Embryonic facial prominence (tissue), 1 donor: ENCODE data around the gene MRPS27.

ENCODE experiments used
- DNase-seq: peaks from one replicate; pipeline ENCODE4 v3.0.0-alpha.2; 2016; ENCODE audit errors: extremely low spot score

MRPS27 gene

DNA sequence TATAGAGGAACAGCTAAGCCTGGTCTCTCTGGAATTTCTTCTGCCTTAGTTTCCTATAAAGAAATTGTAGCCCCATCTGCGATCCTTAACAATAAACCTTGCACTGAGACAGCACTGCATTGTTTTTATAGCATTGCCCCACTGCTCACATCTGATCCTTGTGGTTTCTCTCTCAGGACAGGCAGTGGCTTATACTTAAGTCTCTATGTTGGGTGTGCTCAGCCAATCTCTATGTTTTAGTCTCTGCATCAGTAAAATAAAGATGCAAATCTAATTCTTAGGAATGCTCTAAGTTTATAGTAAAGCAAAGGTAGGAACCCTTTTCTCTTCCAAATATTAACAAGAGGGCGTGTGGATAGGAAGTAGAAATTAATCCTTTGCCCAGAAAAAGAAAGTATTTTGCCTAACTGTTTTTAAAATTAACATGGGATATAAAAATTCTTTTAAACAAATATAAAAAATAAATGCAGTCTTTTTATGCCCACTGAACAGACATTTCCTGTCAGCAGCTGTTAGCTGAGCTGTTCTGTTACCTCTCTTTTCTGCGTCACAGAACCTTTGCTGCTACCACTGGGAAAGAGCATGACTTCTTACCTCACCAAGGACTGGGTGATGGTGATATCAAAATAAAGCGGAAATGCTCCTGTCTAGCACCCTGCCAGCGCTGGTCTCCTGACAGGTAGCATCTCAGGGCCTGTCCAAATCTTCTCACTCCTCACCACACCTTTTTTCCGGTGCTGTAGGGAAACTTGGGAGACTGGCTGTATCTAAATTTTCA lies 29.5 kb downstream of the MRPS27 start:
- no peak for DNase-seq

- DNase-seq: no peak
Observed at GRCh38 chr5:72288924-72289323, 31.1 kb downstream of the MRPS27 start.

DNA sequence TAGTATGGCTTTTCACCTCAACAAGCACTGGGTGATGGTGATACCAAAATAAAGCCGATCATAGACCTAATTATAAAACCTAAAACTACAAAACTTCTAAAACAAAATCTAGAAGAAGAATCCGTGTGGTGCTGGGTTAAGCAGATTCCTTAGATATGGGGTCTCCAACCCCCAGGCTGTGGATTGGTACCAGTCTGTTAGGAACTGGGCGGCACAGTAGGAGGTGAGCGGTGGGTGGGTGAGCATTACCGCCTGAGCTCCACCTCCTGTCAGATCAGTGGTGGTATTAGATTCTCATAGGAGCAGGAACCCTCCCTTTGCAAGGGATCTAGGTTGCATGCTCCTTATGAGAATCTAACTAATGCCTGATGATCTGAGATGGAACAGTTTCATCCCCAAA lies 33.2 kb downstream of the MRPS27 start:
- DNase-seq: no peak

- no peak for DNase-seq
Observed at GRCh38 chr5:72285424-72285821, 34.6 kb downstream of the MRPS27 start.

GRCh38 chr5:72284559-72285423 lies 35.2 kb downstream of the MRPS27 start:
- DNase-seq: no peak

DNA sequence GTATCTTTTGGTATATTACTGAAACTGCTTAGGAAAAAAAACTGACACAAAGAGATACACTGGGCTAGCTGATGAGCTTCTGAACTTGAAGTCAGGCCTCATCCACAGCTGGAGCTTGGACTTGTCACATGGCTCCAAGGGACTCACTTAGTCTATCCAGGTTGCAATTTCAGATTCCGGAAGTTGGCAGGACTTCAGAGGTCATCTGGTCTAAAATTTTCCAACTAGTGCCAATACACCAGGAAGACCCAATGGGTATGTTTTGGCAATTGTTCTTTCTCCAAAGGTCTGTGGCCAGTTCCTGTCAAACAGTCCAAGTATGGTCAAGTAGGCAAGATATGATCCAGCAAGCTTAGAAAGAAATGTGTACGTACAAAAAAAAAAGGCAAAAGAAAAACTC lies 36.7 kb downstream of the MRPS27 start:
- DNase-seq: no peak

DNA sequence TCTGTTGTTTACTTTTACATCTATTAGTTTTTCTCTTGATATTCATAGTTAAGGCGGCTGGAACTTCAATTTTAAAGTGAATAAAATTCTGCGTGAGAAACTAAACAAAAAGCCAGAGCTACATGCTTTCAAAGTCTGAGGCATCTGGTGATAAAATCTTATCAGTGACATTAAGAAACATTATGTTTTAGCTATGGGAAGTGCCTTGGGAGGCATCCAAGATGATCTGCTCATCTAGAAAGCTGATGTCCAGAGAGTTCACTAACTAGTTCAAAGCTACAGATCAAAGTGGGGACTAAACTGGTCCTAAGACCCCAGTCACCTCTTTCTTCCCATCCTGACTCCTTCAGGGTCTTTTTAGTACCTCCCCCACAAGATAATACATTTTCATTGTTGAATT lies 37.2 kb downstream of the MRPS27 start:
- DNase-seq: no peak

- DNase-seq: no peak
Observed at GRCh38 chr5:72281764-72282499, 38.1 kb downstream of the MRPS27 start.

DNA sequence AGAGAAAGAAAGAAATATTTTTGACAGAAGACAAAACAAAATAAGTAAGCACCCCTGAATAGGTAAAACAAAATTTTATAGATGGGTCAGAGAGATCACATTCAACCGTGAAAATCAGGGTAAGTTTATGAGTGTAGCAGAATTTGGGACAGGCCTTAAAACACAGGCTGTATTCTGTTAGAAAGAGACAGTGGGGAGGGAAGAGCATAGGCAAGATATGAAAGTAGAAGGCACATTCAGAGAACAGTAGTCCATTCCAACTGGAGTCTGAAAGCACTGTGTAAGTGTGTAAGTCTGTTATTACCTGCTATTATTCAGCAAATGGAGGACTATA lies 38.6 kb downstream of the MRPS27 start:
- no peak for DNase-seq

DNA sequence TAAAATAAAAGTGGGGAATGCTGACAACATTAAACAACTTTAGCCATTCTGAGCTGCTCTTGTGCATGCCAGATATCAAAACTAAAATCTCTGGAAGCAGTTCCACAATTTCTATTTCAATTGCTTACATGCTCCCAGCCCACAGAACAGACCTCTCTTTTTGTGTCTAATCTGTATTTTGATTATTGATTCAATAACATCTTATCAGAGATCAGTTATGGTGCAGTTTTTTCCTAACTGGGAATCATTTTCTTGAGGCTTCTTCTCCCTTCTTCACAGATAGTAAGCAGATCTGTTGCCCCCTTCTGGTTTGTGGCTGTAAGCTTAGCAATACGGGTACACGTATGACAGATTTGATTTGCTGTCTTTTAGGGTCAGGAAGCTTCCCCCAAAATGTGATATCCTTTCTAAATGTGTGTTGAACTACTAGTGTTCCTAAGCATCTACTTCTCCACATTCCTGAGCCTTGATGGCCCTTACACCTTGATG lies 39.4 kb downstream of the MRPS27 start:
- DNase-seq: peak; percentile 18

GRCh38 chr5:72276219-72276752 lies 43.8 kb downstream of the MRPS27 start:
- no peak for DNase-seq

GRCh38 chr5:72273547-72273946 lies 46.5 kb downstream of the MRPS27 start:
- no peak for DNase-seq

DNA sequence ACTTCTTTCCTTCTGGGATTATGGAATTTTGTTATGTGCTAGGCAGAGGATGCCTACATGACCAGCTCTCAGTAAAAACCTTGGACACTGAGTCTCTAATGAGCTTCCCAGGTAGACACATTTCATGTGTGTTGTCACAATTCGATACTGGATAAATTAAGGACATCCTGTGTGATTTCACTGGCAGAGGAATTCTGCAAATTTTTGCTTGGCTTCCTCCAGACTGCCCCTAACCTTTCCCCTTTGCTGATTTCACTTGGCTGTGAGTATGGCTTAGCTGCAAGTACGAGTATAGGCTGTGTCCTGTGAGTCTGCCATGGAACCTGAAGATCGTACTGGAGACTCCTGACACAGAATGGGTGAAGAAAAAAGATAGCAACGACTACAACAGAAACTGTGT lies 47.6 kb downstream of the MRPS27 start:
- no peak for DNase-seq

DNA sequence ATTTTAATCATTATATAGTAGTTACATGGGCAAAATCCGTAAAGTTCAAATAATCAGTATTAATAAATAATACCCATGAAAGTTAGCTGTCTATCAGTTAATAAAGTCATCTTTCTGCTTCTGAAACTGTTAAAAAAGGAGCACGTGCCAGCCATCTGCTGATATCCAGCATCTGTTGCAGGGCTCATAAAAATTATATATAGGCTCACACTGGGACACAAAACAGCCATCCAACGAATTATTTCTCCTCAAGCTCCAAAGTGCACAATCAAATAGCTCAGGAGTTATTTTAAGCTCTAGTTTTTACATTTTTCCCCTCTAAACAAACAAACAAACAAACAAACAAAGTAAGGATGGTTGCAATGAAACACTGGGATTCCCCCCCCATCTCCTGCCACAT lies 48.3 kb downstream of the MRPS27 start:
- no peak for DNase-seq

DNA sequence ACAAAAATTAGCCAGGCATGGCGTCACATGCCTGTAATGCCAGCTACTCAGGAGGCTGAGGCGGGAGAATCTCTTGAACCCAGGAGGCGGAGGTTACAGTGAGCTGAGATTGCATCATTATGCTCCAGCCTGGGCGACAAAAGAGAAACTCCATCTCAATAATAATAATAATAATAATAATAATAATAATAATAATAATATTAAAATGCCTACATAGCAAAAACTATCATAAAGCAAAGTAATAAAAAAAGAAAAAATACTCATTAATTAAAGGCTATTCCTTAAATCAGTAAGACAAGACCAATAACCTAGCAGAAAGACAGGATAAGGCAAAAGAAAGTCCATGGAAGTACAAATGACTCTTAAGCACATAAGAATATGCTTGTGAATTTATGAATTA lies 50.0 kb downstream of the MRPS27 start:
- DNase-seq: no peak

DNA sequence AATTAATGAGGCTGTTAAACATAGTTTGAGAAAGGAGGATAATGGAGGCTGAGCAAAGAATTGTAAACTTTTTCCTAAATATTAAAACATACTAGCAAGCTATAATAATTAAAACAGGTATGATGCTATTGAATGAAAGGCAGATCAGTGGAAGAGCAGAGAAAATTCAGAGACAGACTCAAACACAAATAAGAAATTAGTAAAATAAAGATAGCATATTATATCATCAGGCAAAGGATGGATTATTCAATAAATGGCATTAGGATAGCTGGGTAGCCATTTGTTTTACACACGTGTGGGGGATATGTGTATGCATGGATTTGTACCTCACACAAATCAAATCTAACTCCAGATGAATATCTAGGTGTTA lies 50.6 kb downstream of the MRPS27 start:
- no peak for DNase-seq

GRCh38 chr5:72268753-72269410 lies 51.2 kb downstream of the MRPS27 start:
- DNase-seq: no peak

DNA sequence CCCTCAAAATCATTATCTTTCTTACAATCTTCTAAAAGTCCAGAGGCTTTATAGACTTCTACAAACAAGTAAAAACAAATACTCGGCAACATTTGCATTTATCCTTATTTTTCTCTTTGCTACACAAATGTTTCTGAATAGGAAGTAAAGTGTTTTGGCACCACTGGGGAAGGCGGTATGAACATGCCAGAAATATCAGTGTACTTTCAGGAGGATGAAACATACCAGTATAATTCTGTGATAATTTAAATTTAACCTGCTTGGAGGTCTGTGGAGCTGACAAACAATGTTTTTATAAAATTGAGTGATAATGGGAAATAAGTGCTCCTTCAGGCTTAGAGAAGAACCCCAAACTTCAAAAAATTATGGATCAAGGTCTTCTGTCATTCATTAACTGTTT lies 51.8 kb downstream of the MRPS27 start:
- DNase-seq: no peak

- DNase-seq: no peak
Observed at GRCh38 chr5:72267685-72268084, 52.4 kb downstream of the MRPS27 start.

GRCh38 chr5:72266862-72267261 lies 53.2 kb downstream of the MRPS27 start:
- no peak for DNase-seq

DNA sequence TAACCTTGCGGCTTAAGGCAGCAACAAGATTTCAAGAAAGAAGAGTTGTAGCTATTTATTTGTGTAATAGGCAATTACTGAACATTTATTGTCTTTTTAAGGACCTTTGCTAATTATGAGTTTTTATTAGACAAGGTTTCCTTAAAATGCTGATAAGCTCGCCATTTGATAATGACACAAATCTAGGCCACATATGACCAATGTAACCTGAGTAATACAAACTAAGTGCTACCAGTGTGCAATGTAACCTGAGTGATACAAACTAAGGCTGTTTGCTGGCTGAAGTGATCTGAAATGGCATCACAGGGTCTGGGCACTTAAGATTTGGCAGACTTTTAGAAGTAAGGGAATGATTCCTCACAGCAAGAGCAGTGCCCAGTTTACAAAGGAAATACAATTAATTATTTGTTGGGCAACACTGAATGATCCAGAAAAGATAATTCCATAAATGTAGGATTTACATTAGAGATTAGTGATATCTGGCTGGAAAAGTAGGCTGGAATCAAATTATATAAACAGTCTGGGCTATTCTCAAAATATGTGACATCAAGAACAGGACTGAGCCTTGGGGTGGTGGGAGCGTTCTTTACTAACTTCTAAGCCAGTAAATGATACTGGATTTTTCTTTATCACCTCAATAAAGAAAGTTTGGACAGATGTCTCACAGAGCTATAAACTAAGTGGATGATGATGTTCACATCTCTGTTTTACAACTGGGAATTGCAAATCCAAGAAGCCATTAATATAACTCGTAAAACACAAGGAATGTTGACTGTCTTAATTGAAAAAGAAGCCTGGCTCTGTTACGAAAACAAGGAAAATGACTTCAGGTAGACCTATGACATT lies 54.8 kb downstream of the MRPS27 start:
- no peak for DNase-seq
